Hepatocyte (in vitro differentiated cells): ENCODE data around the gene SPON1. TPM values are rescaled to one million over a fixed set of nuclear protein-coding genes. Genes with fewer than 3 reads are reported as not detected.

Source experiments
- DNase-seq: peaks from one replicate; pipeline ENCODE4 v3.0.0-alpha.2; 2016; ENCODE audit warnings: low spot score
- H2AFZ ChIP-seq: fragments of 200-600 bp; sonication (generic); 2 replicates; pipeline ENCODE4 v1.6.0; 2016; ENCODE audit warnings: antibody characterized with exemption, mild to moderate bottlenecking
- H3K27ac ChIP-seq: fragments of 200-600 bp; sonication (generic); 2 replicates; pipeline ENCODE4 v1.5.1; 2016; ENCODE audit warnings: mild to moderate bottlenecking
- H3K27me3 ChIP-seq: fragments of 200-600 bp; sonication (generic); 2 replicates; pipeline ENCODE4 v1.6.1; 2016
- H3K36me3 ChIP-seq: fragments of 200-600 bp; sonication (generic); replicated peaks from 2 replicates; pipeline ENCODE4 v1.5.1; 2016; ENCODE audit warnings: low read depth; ENCODE audit not compliant: insufficient read depth
- H3K4me1 ChIP-seq: fragments of 200-600 bp; sonication (generic); 2 replicates; pipeline ENCODE4 v1.5.1; 2016; ENCODE audit warnings: mild to moderate bottlenecking, moderate library complexity; ENCODE audit not compliant: insufficient read depth
- H3K4me2 ChIP-seq: fragments of 200-600 bp; sonication (generic); 2 replicates; pipeline ENCODE4 v1.6.0; 2016
- H3K4me3 ChIP-seq: fragments of 200-600 bp; sonication (generic); 2 replicates; pipeline ENCODE4 v1.5.1; 2016; ENCODE audit warnings: mild to moderate bottlenecking
- H3K79me2 ChIP-seq: fragments of 200-600 bp; sonication (generic); 2 replicates; pipeline ENCODE4 v1.6.0; 2017; ENCODE audit warnings: mild to moderate bottlenecking
- H3K9me2 ChIP-seq: fragments of 200-600 bp; sonication (generic); replicated peaks from 2 replicates; pipeline ENCODE4 v1.6.0; 2017; ENCODE audit warnings: mild to moderate bottlenecking; ENCODE audit not compliant: insufficient read depth
- H3K9me3 ChIP-seq: fragments of 200-600 bp; sonication (generic); 2 replicates; pipeline ENCODE4 v1.5.1; 2016; ENCODE audit warnings: low read depth, mild to moderate bottlenecking
- H4K20me1 ChIP-seq: fragments of 200-600 bp; sonication (generic); 2 replicates; pipeline ENCODE4 v1.6.0; 2016; ENCODE audit warnings: mild to moderate bottlenecking; ENCODE audit not compliant: insufficient read depth, poor library complexity, severe bottlenecking
- EZH2 ChIP-seq: fragments of 200-600 bp; sonication (generic); IDR thresholded peaks from 2 replicates; pipeline ENCODE4 v1.6.1; 2016; ENCODE audit warnings: antibody characterized with exemption, mild to moderate bottlenecking, borderline replicate concordance
- EZH2phosphoT487 ChIP-seq: fragments of 200-600 bp; sonication (generic); IDR thresholded peaks from one replicate; pipeline ENCODE4 v1.6.1; 2018; ENCODE audit warnings: antibody characterized with exemption, mild to moderate bottlenecking, low read depth, moderate library complexity; ENCODE audit not compliant: unreplicated experiment, severe bottlenecking
- WGBS: methylation state at CpG from one replicate; pipeline ENCODE4 v1.1.6; 2016; ENCODE audit warnings: low lambda C conversion rate; ENCODE audit errors: missing lambda C conversion rate; 5-methylcytosine and 5-hydroxymethylcytosine counted together
- polyA plus RNA-seq: library from polyadenylated mRNA; unstranded; fragments of >200 nt; fragmentation: Nextera tagmentation; extraction: Ambion mirVana; gene quantifications from 2 replicates; pipeline ENCODE4 v1.2.1, GENCODE V29; 2016
- total RNA-seq: library from RNA; depleted of rRNA; stranded (reverse); fragments of >200 nt; gene quantifications from 2 replicates; pipeline ENCODE4 v1.2.3, GENCODE V29; 2014
- TF ChIP-seq, protein P1 (sequence below): fragments of 200-600 bp; sonication (generic); IDR thresholded peaks from 2 replicates; pipeline ENCODE4 v1.5.1; 2016; ENCODE audit warnings: antibody characterized with exemption, mild to moderate bottlenecking; ENCODE audit not compliant: poor library complexity

The SPON1 gene
- total and polyA plus RNA-seq, 2 experiments from 2014 or later: 47.8 to 73.1 TPM

DNA sequence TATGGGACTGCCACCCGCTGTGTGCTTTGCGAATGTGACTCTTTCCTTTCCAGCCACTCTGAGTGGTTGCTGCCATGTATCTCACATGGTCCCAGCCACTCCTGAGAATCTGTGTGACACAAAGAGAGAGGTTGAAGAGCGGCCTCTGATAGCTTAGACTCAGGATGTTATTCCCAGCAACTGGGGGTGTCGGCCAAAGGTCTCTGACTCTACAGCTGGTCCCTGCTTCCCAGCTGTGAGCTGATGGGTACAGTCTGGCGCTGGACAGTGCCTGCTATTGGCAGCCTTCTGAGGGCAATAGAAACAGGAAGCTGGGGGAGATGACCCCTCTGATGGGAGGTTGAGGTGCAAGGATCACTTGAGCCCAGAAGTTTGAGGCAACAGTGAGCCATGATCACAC is 291.3 kb downstream of the SPON1 start:
- WGBS: 92% methylated on average over 5 of the region's 5 CpGs
- Histone ChIP-seq H3K36me3 (no peaks in the 10 kb centered on the region), H3K4me2 (no peak overlapping the region), H3K79me2 (no peaks in the 10 kb centered on the region), H3K4me3 (no peak overlapping the region), H2AFZ (no peak overlapping the region), H3K9me3 (no peaks in the 10 kb centered on the region), H3K27ac (no peak overlapping the region), H4K20me1 (no peaks in the 10 kb centered on the region), H3K9me2 (no peaks in the 10 kb centered on the region), H3K27me3 (no peaks in the 10 kb centered on the region), H3K4me1 (peaks cover 14% of the 10 kb centered on the region)
- DNase-seq: no peak
- TF ChIP-seq EZH2: no peak
- TF ChIP-seq, protein P1, sequence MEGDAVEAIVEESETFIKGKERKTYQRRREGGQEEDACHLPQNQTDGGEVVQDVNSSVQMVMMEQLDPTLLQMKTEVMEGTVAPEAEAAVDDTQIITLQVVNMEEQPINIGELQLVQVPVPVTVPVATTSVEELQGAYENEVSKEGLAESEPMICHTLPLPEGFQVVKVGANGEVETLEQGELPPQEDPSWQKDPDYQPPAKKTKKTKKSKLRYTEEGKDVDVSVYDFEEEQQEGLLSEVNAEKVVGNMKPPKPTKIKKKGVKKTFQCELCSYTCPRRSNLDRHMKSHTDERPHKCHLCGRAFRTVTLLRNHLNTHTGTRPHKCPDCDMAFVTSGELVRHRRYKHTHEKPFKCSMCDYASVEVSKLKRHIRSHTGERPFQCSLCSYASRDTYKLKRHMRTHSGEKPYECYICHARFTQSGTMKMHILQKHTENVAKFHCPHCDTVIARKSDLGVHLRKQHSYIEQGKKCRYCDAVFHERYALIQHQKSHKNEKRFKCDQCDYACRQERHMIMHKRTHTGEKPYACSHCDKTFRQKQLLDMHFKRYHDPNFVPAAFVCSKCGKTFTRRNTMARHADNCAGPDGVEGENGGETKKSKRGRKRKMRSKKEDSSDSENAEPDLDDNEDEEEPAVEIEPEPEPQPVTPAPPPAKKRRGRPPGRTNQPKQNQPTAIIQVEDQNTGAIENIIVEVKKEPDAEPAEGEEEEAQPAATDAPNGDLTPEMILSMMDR: no peak
- no peak for TF ChIP-seq EZH2phosphoT487

DNA sequence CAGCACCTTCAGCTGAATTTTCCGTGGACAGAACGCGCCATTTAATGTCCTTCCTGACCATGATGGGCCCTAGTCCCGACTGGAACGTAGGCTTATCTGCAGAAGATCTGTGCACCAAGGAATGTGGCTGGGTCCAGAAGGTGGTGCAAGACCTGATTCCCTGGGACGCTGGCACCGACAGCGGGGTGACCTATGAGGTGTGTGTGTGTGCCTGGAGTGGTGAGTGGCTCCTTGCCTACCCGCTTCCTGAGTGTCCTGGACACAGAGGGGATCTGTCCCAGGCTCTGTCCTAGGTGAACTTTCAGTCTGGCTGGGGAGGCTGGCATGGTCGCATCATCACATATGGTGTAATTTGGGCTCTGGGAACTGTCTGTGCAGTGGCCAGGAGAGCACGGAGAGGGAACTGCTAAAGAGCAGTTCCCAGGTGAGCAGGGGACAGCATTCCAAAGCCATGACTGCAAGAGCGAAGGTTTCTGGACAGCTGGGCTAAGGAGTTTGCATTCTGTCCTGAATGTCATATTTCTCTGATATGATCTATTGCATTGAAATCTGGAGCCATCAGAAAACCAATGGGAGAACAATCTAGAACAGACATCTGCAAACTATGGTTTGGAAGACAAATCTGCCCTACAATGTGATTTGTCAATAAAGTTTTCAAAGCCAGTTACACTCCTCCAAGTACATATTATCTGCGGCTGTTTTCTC is 292.2 kb downstream of the SPON1 start:
- Histone ChIP-seq H3K4me1 (peaks cover 18% of the 10 kb centered on the region), H3K79me2 (no peaks in the 10 kb centered on the region), H3K36me3 (no peaks in the 10 kb centered on the region), H4K20me1 (no peaks in the 10 kb centered on the region), H3K4me3 (no peak overlapping the region), H3K27me3 (no peaks in the 10 kb centered on the region), H3K4me2 (no peak overlapping the region), H2AFZ (no peak overlapping the region), H3K9me2 (no peaks in the 10 kb centered on the region), H3K27ac (no peak overlapping the region), H3K9me3 (no peaks in the 10 kb centered on the region)
- no peak for DNase-seq
- TF ChIP-seq EZH2phosphoT487 (no peak), EZH2 (no peak)
- TF ChIP-seq, protein P1: no peak
- 92% methylated on average over 13 of the region's 13 CpGs for WGBS

DNA sequence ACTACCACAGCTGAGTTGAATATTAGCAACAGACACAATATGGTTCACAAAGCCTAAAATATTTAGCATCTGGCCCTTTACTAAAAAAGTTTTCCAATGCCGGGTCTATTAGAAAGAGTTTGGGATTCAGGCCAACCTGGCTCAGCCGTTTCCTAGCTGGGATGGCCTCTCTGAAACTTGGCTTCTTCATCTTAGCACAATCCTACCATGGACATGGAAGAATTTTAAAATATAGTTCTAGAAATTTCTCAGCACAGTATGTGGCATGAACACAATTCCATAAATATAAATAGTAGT is 292.7 kb downstream of the SPON1 start:
- H3K36me3 ChIP-seq: no peaks in the 10 kb centered on the region

More for the DNA sequence above, 292.7 kb downstream of the SPON1 start:
- Histone ChIP-seq H3K4me1 (peaks cover 21% of the 10 kb centered on the region), H4K20me1 (no peaks in the 10 kb centered on the region), H3K79me2 (no peaks in the 10 kb centered on the region), H3K27me3 (no peaks in the 10 kb centered on the region), H3K9me2 (no peaks in the 10 kb centered on the region), H3K4me3 (no peak overlapping the region), H3K4me2 (no peak overlapping the region), H3K9me3 (no peaks in the 10 kb centered on the region), H2AFZ (no peak overlapping the region), H3K27ac (no peak overlapping the region)
- DNase-seq: no peak
- 44% methylated on average over 2 of the region's 2 CpGs for WGBS
- no peak for TF ChIP-seq EZH2
- TF ChIP-seq, protein P1: no peak
- no peak for TF ChIP-seq EZH2phosphoT487
